Retina (tissue), 1 donor: ENCODE results near the gene ERLEC1.
"Not testable (repeated sequence)": the region's sequence is repeated elsewhere in the genome, so short reads cannot be mapped to it uniquely, and the experiment has no call there.

Source experiments
- DNase-seq: peaks from one replicate; pipeline ENCODE4 v3.0.0-alpha.2; 2016

The ERLEC1 gene

GRCh38 chr2:53786705-53787613, at the start of gene ERLEC1, which contains the start of gene ASB3:
ERLEC1 (plus strand) TSS chr2:53787044; CDS start chr2:53787211, 167 bp downstream.
ASB3 (minus strand) TSS chr2:53786953; CDS start chr2:53765572, 21,381 bp downstream.
- peak; percentile 95 for DNase-seq

GRCh38 chr2:53737091-53737490, 49.8 kb upstream of the ERLEC1 start:
- DNase-seq = no peak

- DNase-seq = no peak
Observed at GRCh38 chr2:53739032-53739431, 47.8 kb upstream of the ERLEC1 start.

- no peak for DNase-seq
Observed at GRCh38 chr2:53740170-53740569, 46.7 kb upstream of the ERLEC1 start.

- no peak for DNase-seq
Observed at GRCh38 chr2:53744395-53745065, 42.3 kb upstream of the ERLEC1 start.

GRCh38 chr2:53750041-53750768, 36.6 kb upstream of the ERLEC1 start:
- no peak for DNase-seq

- DNase-seq = no peak
Observed at GRCh38 chr2:53751728-53752127, 35.1 kb upstream of the ERLEC1 start.

GRCh38 chr2:53752385-53752784, 34.5 kb upstream of the ERLEC1 start:
- DNase-seq = no peak

GRCh38 chr2:53753041-53753440, 33.8 kb upstream of the ERLEC1 start:
- DNase-seq = no peak

- no peak for DNase-seq
Observed at GRCh38 chr2:53755121-53755520, 31.7 kb upstream of the ERLEC1 start.

- DNase-seq = no peak
Observed at GRCh38 chr2:53756644-53757043, 30.2 kb upstream of the ERLEC1 start.

- not testable (repeated sequence) for DNase-seq
Observed at GRCh38 chr2:53757206-53757605, 29.6 kb upstream of the ERLEC1 start.

- DNase-seq = no peak
Observed at GRCh38 chr2:53765767-53766166, 21.1 kb upstream of the ERLEC1 start.

GRCh38 chr2:53767405-53768241, 19.2 kb upstream of the ERLEC1 start, which contains the start of gene CHAC2:
CHAC2 (plus strand) TSS chr2:53767804; CDS start chr2:53767887, 83 bp downstream.
- peak; percentile 96 for DNase-seq

GRCh38 chr2:53768242-53768542, 18.7 kb upstream of the ERLEC1 start:
- no peak for DNase-seq

GRCh38 chr2:53769318-53769945, 17.4 kb upstream of the ERLEC1 start:
- DNase-seq = no peak

- DNase-seq = no peak
Observed at GRCh38 chr2:53770264-53770663, 16.6 kb upstream of the ERLEC1 start.

- no peak for DNase-seq
Observed at GRCh38 chr2:53777134-53777533, 9.7 kb upstream of the ERLEC1 start.

- no peak for DNase-seq
Observed at GRCh38 chr2:53778536-53779162, 8.2 kb upstream of the ERLEC1 start.

GRCh38 chr2:53780056-53780455, 6.8 kb upstream of the ERLEC1 start:
- DNase-seq = no peak

GRCh38 chr2:53782676-53783075, 4.2 kb upstream of the ERLEC1 start:
- no peak for DNase-seq
